ENCODE data around the gene CSMD2. TPM values are rescaled to one million over a fixed set of nuclear protein-coding genes. Genes with fewer than 3 reads are reported as not detected.

Gene CSMD2
- total RNA-seq, 1 experiment from 2014 or later = 0.22 TPM

- TF ChIP-seq RAD21 (IDR thresholded peaks at IDR 0.05; ENCODE audit: low read depth) (no peak), ZFX (IDR thresholded peaks at IDR 0.05) (no peak), CBX3 (IDR thresholded peaks at IDR 0.05; ENCODE audit: low read depth) (no peak), SP1 (IDR thresholded peaks at IDR 0.05; ENCODE audit: low read depth) (no peak), YY1 (IDR thresholded peaks at IDR 0.05; ENCODE audit: extremely low read depth, insufficient replicate concordance, low read depth, low read length) (no peak), FOSL1 (IDR thresholded peaks at IDR 0.05; ENCODE audit: low read depth) (no peak)
Measured at GRCh38 chr1:34055818-34056217, 109.2 kb downstream of the CSMD2 start (continued).

DNA sequence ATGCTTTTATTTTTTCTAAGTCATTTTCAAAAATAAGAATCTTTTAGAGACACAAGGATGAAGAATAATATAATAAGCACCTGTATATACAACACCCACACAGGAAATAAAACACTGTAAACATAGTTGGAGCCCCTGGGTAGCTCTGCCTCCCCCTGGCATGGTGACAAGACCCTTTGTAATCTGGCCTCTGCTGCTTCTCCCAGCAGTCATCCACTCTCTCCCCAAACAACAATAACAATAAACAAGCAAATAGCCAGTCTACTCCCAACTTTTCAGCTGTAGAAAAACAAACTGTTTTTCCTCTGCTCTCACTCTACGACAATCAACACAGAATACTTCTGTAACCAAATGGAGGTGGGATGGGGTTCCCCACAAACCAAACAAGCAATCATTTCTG lies 110.1 kb downstream of the CSMD2 start:
- ChIA-PET CTCF (no interaction called here), POLR2A (no interaction called here), RAD21 (ENCODE audit: low non-redundant PET in 1 of 2, low total read pairs in 2 of 2, uncharacterized antibody in 2 of 2, unreplicated experiment in 2 of 2) (no interaction called here)
- BruUV-seq (replicated peaks) = no TSS peak
- H3K9me2 ChIP-seq (ENCODE audit: insufficient read depth) = no peaks in the 10 kb centered on the region
- no peak overlapping the region for H3K4me2 ChIP-seq (ENCODE audit: low read length)
- peaks cover 6% of the 10 kb centered on the region; the same call in 1 of the 2 replicates for H3K27me3 ChIP-seq (ENCODE audit: insufficient read depth, low read length)
- H3K4me1 ChIP-seq (ENCODE audit: control insufficient read depth in 1 of 2, insufficient read depth in 2 of 2, low read length in 2 of 2) = no peaks in the 10 kb centered on the region
- H3K27ac ChIP-seq (ENCODE audit: low read depth, low read length) = no peak overlapping the region
- H4K20me1 ChIP-seq (ENCODE audit: insufficient read depth) = no peaks in the 10 kb centered on the region
- no peaks in the 10 kb centered on the region for H3K9me3 ChIP-seq (ENCODE audit: control insufficient read depth in 1 of 2, insufficient read depth in 1 of 2, low read depth in 1 of 2, low read length in 2 of 2)
- H2AFZ ChIP-seq (ENCODE audit: low read depth, low read length, poor library complexity, severe bottlenecking) = no peak overlapping the region
- intact Hi-C loops (cut with micrococcal nuclease) = no loop called here
- H3K9ac ChIP-seq (ENCODE audit: low read length) = no peak overlapping the region
- H3K79me2 ChIP-seq (ENCODE audit: insufficient read depth, low read length) = no peaks in the 10 kb centered on the region
- no peak overlapping the region for H3K4me3 ChIP-seq (replicated peaks in 1 of 2; ENCODE audit: low read depth in 1 of 2, low read length in 2 of 2)
- no peak for DNase-seq (ENCODE audit: low read depth, low spot score)
- TF ChIP-seq ZBTB33 (IDR thresholded peaks at IDR 0.05; ENCODE audit: extremely low read depth, insufficient replicate concordance, low read length) (no peak), ZNF274 (IDR thresholded peaks at IDR 0.05; ENCODE audit: low read depth, low read length) (no peak)
- TF ChIP-seq, protein P1, sequence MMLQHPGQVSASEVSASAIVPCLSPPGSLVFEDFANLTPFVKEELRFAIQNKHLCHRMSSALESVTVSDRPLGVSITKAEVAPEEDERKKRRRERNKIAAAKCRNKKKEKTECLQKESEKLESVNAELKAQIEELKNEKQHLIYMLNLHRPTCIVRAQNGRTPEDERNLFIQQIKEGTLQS (IDR thresholded peaks at IDR 0.05) = no peak
- ATAC-seq = no peak
- no peaks in the 10 kb centered on the region for H3K36me3 ChIP-seq (ENCODE audit: control insufficient read depth in 1 of 2, insufficient read depth in 2 of 2, low read length in 2 of 2)
